ENCODE measurements around the gene SFRP2. TPM values are rescaled to one million over a fixed set of nuclear protein-coding genes. Genes with fewer than 3 reads are reported as not detected.

Gene SFRP2
- total and polyA plus RNA-seq, 2 donors (not counting 1 experiment from before 2014, with no cell fraction given): under 0.01 TPM; not detected in 1

DNA sequence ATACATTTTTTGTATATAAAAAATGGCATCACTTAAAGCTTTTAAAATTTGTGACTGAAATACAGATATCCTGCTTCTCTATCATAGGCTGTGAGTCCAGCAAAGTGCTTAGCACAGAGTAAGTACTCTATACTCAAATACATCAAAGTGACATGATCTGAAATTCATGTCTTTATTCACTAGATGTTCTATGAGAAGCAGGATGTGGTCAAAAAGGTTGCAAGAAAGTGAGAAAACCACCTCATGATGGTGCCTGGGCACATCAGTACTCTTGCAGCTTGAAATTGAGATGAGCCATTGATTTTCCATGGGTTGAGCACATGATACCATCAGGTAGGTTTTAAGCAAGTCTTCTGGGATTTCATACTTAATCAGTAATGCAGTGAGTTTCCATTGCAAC is 20.4 kb upstream of the SFRP2 start:
- no peaks in the 10 kb centered on the region for H3K4me1 ChIP-seq (ENCODE audit: control insufficient read depth, extremely low read depth, insufficient read depth, low read length)
- no peaks in the 10 kb centered on the region for H3K79me2 ChIP-seq (ENCODE audit: control insufficient read depth, insufficient read depth, low read length)
- no peak for DNase-seq (ENCODE audit: low read depth in 2 of 2)
- H3K27ac ChIP-seq (ENCODE audit: insufficient read depth, low read length): no peak overlapping the region
- H3K9me3 ChIP-seq (ENCODE audit: control insufficient read depth, insufficient read depth, low read depth, low read length): no peaks in the 10 kb centered on the region
- no peak overlapping the region for H2AFZ ChIP-seq (ENCODE audit: low read length)
- H3K4me2 ChIP-seq (ENCODE audit: extremely low read depth, insufficient read depth, low read length): no peak overlapping the region
- H3K27me3 ChIP-seq (ENCODE audit: control insufficient read depth, insufficient read depth, low read length): no peaks in the 10 kb centered on the region
- no peak overlapping the region for H3K9ac ChIP-seq (ENCODE audit: insufficient read depth, low read length)
- H3K4me3 ChIP-seq (replicated peaks in 1 of 4; ENCODE audit: control extremely low read depth in 1 of 4, insufficient read depth in 1 of 4, low read depth in 3 of 4, low read length in 4 of 4): no peak overlapping the region
- no peaks in the 10 kb centered on the region for H3K36me3 ChIP-seq (ENCODE audit: control insufficient read depth, insufficient read depth, low read length)
- TF ChIP-seq EZH2 (IDR thresholded peaks at IDR 0.05; ENCODE audit: low read length, missing control alignments): no peak
- TF ChIP-seq, protein P1, sequence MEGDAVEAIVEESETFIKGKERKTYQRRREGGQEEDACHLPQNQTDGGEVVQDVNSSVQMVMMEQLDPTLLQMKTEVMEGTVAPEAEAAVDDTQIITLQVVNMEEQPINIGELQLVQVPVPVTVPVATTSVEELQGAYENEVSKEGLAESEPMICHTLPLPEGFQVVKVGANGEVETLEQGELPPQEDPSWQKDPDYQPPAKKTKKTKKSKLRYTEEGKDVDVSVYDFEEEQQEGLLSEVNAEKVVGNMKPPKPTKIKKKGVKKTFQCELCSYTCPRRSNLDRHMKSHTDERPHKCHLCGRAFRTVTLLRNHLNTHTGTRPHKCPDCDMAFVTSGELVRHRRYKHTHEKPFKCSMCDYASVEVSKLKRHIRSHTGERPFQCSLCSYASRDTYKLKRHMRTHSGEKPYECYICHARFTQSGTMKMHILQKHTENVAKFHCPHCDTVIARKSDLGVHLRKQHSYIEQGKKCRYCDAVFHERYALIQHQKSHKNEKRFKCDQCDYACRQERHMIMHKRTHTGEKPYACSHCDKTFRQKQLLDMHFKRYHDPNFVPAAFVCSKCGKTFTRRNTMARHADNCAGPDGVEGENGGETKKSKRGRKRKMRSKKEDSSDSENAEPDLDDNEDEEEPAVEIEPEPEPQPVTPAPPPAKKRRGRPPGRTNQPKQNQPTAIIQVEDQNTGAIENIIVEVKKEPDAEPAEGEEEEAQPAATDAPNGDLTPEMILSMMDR (conservative IDR thresholded peaks at IDR 0.05 in 1 of 2, IDR thresholded peaks at IDR 0.05 in 1 of 2; ENCODE audit: low read depth in 1 of 2, low read length in 2 of 2): no peak
- H4K20me1 ChIP-seq (ENCODE audit: control insufficient read depth, extremely low read depth, insufficient read depth, low read length): no peaks in the 10 kb centered on the region

DNA sequence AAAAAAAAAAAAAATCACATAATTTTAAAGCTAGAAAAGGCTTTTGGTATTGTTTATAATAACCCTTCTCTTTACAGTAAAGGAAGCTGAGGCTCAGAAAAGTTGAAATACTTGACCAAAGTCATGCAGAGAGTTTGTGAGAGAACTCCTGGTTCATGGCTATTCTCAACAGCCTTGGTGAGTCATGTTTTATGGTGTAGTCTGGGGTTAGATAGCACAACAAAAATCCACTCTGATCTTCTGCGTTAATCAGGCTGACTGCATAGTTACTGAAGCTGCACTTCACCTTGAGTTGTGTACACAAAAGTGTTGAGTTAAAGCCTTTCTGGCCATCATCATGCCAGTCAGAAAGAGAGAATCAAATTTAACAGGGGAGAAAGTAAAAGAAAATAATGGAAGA is 19.3 kb upstream of the SFRP2 start:
- no peak overlapping the region for H3K27ac ChIP-seq (ENCODE audit: insufficient read depth, low read length)
- no peaks in the 10 kb centered on the region for H3K27me3 ChIP-seq (ENCODE audit: control insufficient read depth, insufficient read depth, low read length)
- H4K20me1 ChIP-seq (ENCODE audit: control insufficient read depth, extremely low read depth, insufficient read depth, low read length): no peaks in the 10 kb centered on the region
- H3K9me3 ChIP-seq (ENCODE audit: control insufficient read depth, insufficient read depth, low read depth, low read length): no peaks in the 10 kb centered on the region
- no peaks in the 10 kb centered on the region for H3K4me1 ChIP-seq (ENCODE audit: control insufficient read depth, extremely low read depth, insufficient read depth, low read length)
- H2AFZ ChIP-seq (ENCODE audit: low read length): no peak overlapping the region
- no peak for DNase-seq (ENCODE audit: low read depth in 2 of 2)
- no peak overlapping the region for H3K4me2 ChIP-seq (ENCODE audit: extremely low read depth, insufficient read depth, low read length)
- no peak overlapping the region for H3K9ac ChIP-seq (ENCODE audit: insufficient read depth, low read length)
- no peak overlapping the region for H3K4me3 ChIP-seq (replicated peaks in 1 of 4; ENCODE audit: control extremely low read depth in 1 of 4, insufficient read depth in 1 of 4, low read depth in 3 of 4, low read length in 4 of 4)
- no peaks in the 10 kb centered on the region for H3K36me3 ChIP-seq (ENCODE audit: control insufficient read depth, insufficient read depth, low read length)
- H3K79me2 ChIP-seq (ENCODE audit: control insufficient read depth, insufficient read depth, low read length): no peaks in the 10 kb centered on the region
- TF ChIP-seq EZH2 (IDR thresholded peaks at IDR 0.05; ENCODE audit: low read length, missing control alignments): no peak
- TF ChIP-seq, protein P1 (conservative IDR thresholded peaks at IDR 0.05 in 1 of 2, IDR thresholded peaks at IDR 0.05 in 1 of 2; ENCODE audit: low read depth in 1 of 2, low read length in 2 of 2): no peak

DNA sequence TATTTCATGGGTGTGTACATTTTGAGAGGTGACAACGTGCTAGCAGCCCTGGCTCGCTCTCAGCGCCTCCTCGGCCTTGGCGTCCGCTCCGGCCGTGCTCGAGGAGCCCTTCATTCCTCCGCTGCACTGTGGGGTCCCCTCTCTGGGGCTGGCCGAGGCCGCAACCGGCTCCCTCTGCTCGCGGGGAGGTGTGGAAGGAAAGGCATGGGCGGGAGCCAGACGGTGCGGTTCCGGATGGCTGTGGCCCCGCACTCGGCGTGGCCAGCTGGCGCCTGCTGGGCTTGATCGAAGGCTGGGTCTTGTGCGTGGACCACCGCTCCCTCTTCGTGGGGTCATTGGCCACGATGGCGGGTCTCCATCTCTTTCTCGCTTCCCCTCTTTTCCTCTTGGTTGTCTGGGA is 17.2 kb upstream of the SFRP2 start:
- Histone ChIP-seq H3K27ac (ENCODE audit: insufficient read depth, low read length) (no peak overlapping the region), H3K4me3 (replicated peaks in 1 of 4; ENCODE audit: control extremely low read depth in 1 of 4, insufficient read depth in 1 of 4, low read depth in 3 of 4, low read length in 4 of 4) (no peak overlapping the region), H3K4me1 (ENCODE audit: control insufficient read depth, extremely low read depth, insufficient read depth, low read length) (no peaks in the 10 kb centered on the region), H3K9ac (ENCODE audit: insufficient read depth, low read length) (no peak overlapping the region), H2AFZ (ENCODE audit: low read length) (no peak overlapping the region), H3K4me2 (ENCODE audit: extremely low read depth, insufficient read depth, low read length) (no peak overlapping the region), H3K9me3 (ENCODE audit: control insufficient read depth, insufficient read depth, low read depth, low read length) (no peaks in the 10 kb centered on the region), H4K20me1 (ENCODE audit: control insufficient read depth, extremely low read depth, insufficient read depth, low read length) (no peaks in the 10 kb centered on the region), H3K79me2 (ENCODE audit: control insufficient read depth, insufficient read depth, low read length) (no peaks in the 10 kb centered on the region), H3K36me3 (ENCODE audit: control insufficient read depth, insufficient read depth, low read length) (no peaks in the 10 kb centered on the region), H3K27me3 (ENCODE audit: control insufficient read depth, insufficient read depth, low read length) (no peaks in the 10 kb centered on the region)
- TF ChIP-seq, protein P1 (conservative IDR thresholded peaks at IDR 0.05 in 1 of 2, IDR thresholded peaks at IDR 0.05 in 1 of 2; ENCODE audit: low read depth in 1 of 2, low read length in 2 of 2): no peak
- TF ChIP-seq EZH2 (IDR thresholded peaks at IDR 0.05; ENCODE audit: low read length, missing control alignments): no peak
- DNase-seq (ENCODE audit: low read depth in 2 of 2): no peak
